HTR-8/SVneo (cell line): Measurements from ENCODE around the gene DHRS9.
"Not testable (repeated sequence)": the region's sequence is repeated elsewhere in the genome, so short reads cannot be mapped to it uniquely, and the experiment has no call there.

Experiments
- DNase-seq: peaks from one replicate; pipeline ENCODE4 v3.0.0; 2011; ENCODE audit warnings: low spot score, mixed read lengths; ENCODE audit not compliant: insufficient read length
- FAIRE-seq: peaks from 2 replicates; lab custom pipeline; 2011; peaks lifted over from hg19 to GRCh38; lab: Jason Lieb, UNC

Gene DHRS9

GRCh38 chr2:169119851-169120250, 50.5 kb downstream of the DHRS9 start:
- FAIRE-seq = no peak
- no peak for DNase-seq

- no peak for FAIRE-seq
Measured at GRCh38 chr2:169129703-169130243, 60.4 kb downstream of the DHRS9 start.

GRCh38 chr2:169131587-169132512, 62.5 kb downstream of the DHRS9 start:
- FAIRE-seq (no peak), DNase-seq (peak; percentile 32)

More at GRCh38 chr2:169129703-169130243, 60.4 kb downstream of the DHRS9 start:
- no peak for DNase-seq

GRCh38 chr2:169134272-169134671, 64.9 kb downstream of the DHRS9 start:
- FAIRE-seq, DNase-seq: not testable (repeated sequence)

GRCh38 chr2:169136428-169136827, 67.1 kb downstream of the DHRS9 start:
- FAIRE-seq = not testable (repeated sequence)

GRCh38 chr2:169136885-169137534, 67.6 kb downstream of the DHRS9 start:
- no peak for DNase-seq
- no peak for FAIRE-seq

More at GRCh38 chr2:169136428-169136827, 67.1 kb downstream of the DHRS9 start:
- DNase-seq = not testable (repeated sequence)

- FAIRE-seq = no peak
- no peak for DNase-seq
Measured at GRCh38 chr2:169137924-169138323, 68.6 kb downstream of the DHRS9 start.

GRCh38 chr2:169139145-169139544, 69.8 kb downstream of the DHRS9 start:
- FAIRE-seq (no peak), DNase-seq (no peak)

- FAIRE-seq = no peak
- no peak for DNase-seq
Measured at GRCh38 chr2:169139993-169140767, 70.8 kb downstream of the DHRS9 start.

GRCh38 chr2:169141713-169142352, 72.5 kb downstream of the DHRS9 start:
- FAIRE-seq = peak; percentile 49
- DNase-seq = peak; percentile 45

- no peak for FAIRE-seq
Measured at GRCh38 chr2:169143998-169144397, 74.6 kb downstream of the DHRS9 start.

More at GRCh38 chr2:169143998-169144397, 74.6 kb downstream of the DHRS9 start:
- DNase-seq = no peak
